ENCODE results near the gene ZNF484. TPM values are rescaled to one million over a fixed set of nuclear protein-coding genes. Genes with fewer than 3 reads are reported as not detected.
A peak's percentile ranks its signal among the peaks of the same experiment; 100 is the strongest.
"Not testable (repeated sequence)": the region's sequence is repeated elsewhere in the genome, so short reads cannot be mapped to it uniquely, and the experiment has no call there.

The ZNF484 gene
- 2.6 and 4.8 TPM in 2 replicates for total RNA-seq (2014; rRNA removed; shearing (Covaris generic))

DNA sequence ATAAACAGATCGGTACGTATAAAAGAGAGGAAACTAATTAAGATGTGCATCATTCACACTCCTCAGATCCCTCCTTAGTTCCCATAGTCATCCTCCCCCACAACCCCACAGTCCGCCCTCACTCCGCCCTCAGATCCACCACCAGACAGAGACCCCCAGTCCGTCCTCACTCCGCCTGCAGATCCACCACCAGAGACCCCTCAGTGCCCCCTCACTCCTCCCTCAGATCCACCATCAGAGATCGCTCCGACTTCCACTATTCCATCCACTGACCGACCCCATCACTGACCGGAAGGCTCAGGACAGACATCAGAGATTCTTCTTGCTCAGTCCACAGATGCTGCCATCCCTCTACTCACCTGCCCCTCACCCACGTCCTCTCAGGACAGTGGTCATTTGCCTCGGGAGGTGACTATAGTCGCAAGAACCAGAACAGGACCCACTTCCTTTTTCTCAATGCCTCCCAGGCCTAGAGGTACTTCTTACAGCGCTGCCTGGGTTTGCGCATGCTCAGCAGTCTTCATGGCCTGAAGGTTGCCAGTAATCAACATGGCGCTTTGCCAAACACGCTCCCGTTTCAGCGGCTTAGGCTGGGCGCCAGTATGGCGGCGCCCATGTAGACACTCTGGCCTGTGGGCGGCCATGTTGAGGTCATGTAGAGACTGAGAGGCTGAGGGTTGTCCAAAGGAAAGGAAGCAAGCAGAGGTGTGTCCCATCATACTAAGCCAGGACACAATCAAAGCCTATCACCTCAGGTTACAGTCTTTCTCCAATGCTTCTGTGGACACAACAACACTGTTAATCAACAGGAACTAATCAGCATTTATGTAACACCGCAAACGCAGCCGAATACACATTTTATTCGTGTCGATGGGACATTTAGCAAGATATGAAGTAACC, at the start of gene ZNF484:
TSS of gene ZNF484 (minus strand) at position 508 of the 900 bp plus-strand sequence. CDS start 3,009 bp downstream, outside the sequence.
- peak; percentile 98 for DNase-seq (ENCODE audit: low spot score)

- no peak for DNase-seq (ENCODE audit: low spot score)
Observed at GRCh38 chr9:92920437-92920836, 42.6 kb upstream of the ZNF484 start.

DNA sequence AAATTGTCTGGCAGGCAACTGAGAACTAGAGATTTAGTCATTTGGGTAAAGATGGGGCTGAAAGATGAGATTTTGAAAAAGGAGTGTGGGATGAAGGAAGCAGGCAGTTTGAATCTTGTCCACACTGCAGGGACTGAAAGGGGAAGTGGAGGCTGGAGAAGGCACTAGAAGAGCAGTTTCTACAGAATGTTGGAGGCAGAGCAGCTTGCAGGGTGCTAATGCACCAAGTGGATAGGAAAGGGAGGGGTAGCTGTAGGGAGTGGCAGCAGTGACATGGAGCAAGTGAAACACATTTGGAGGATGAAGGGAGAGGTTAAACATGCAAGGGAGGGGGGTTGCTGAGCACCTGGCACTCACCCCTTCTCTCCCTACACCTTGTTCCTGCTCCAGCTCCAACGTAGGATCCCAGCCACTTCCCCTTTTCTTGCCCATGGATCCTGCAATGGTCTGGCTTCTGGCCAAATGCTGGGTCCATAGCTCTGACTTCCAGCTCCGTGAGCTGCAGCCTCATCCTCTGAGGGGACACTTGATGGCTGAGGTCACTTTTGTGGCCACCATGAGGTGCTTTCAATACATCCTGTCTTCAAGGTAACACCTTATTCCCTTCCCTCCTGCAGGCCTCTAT, 39.5 kb upstream of the ZNF484 start:
- no peak for DNase-seq (ENCODE audit: low spot score)

DNA sequence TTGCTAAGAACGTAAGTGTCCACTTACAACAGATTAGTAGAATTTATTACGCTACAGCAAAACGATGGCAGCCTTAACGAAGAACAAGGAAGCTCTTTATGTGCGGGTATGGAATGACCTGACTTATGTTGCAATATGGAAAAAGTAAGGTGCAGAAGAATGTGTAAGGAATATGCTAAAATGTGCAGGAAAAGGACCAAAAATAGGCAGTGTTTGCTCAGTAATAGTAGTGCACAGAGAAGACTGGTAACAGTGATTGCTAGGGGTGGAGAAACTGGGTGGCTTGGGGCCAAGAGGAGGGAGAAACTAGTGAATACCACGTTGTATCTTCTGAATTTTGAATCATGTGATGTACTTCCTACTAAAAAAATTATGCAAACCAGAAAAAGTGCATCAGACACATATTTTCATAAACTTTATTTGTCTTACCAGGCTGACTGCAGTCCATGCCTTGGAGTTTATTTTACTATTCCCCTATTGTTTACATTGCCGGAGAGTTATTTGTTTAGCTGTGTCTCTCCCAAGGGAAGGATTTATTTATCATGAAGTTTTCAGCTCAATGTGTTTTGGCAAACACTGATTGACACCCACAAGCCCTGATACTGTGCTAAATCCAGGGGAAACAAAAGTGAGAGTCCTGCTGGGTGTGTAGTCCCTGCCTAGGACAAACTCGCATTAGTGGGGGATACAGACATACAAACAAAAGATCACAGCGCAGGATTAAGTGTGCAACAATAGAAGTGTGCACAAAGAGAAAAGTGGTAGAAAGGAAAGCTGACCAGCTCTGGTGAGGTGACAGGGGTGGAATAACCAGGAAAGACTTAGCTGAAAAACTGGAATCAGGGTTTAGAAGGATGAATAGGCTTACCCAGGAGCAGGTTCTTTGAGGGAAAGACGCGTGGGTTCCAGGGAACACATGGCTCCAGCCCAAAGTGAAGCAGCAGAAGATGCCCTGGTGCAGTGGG, 34.0 kb upstream of the ZNF484 start:
- no peak for DNase-seq (ENCODE audit: low spot score)

DNA sequence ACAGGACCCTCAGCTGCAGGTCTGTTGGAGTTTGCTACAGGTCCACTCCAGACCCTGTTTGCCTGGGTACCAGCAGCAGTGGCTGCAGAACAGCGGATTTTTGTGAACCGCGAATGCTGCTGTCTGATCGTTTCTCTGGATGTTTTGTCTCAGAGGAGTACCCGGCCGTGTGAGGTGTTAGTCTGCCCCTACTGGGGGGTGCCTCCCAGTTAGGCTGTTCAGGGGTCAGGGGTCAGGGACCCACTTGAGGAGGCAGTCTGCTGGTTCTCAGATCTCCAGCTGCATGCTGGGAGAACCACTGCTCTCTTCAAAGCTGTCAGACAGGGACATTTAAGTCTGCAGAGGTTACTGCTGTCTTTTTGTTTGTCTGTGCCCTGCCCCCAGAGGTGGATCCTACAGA, 27.3 kb upstream of the ZNF484 start:
- DNase-seq (ENCODE audit: low spot score): not testable (repeated sequence)

GRCh38 chr9:92897323-92897722, 19.5 kb upstream of the ZNF484 start:
- no peak for DNase-seq (ENCODE audit: low spot score)

DNA sequence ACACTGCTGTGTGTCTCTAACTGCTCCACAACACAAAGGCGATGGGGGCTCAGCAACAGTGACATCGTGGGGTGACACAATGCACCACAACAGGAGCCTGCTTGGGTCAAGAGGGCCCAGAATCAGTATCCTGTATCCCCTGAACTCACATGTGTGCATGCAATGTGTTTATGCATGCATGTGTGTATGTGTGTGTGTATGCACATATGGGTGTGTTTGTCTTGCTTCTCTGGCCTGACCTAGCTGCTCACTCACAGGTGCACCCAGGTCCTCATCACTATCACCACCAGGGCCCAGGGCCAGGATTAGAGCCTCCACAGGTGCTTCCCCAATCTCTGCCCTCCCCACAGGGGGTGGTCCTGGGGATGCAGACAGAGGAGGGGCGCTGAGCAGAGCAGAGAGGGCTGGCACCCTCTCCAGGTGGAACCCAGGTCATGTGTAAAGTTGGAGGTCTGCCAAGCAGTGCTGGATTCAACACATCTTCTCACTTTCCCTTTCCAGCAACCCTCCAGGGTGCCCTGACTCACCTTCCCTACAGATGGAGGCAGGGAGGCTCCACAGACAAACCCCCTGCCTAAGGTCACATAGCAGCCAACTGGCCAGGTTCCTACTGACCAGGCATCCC, 18.1 kb upstream of the ZNF484 start:
- no peak for DNase-seq (ENCODE audit: low spot score)

DNA sequence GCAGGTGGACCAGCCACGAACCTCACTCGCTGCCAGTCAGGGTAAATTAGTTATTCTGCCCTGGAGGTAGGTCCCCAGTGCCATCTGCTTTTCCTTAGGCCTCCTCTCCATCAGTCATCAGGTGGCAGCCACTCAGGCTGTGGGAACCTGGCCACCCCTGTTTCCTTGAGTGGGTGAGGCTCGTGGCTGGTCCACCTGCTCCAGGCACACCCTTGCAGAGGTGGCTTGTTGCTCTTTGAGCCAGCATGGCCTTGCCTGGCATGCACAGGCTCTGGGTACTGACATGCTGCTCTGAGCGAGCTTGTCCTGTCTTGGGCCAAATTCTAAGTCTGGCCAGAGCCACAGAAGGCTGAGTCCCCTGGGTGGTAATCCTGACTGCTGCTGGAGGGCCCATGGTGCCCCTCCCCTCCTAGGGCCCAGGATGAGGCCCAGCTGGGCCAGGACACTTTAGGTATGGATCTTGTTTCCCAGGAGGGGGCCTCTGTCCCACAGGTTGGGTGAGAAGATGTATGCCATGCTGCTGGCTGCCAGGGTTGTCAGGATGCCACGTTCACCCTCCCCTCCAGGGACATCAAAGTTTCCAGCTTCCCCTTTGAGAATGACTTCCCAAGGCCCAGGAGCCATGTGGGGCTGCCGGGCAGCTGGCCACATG, 17.0 kb upstream of the ZNF484 start:
- no peak for DNase-seq (ENCODE audit: low spot score)

DNA sequence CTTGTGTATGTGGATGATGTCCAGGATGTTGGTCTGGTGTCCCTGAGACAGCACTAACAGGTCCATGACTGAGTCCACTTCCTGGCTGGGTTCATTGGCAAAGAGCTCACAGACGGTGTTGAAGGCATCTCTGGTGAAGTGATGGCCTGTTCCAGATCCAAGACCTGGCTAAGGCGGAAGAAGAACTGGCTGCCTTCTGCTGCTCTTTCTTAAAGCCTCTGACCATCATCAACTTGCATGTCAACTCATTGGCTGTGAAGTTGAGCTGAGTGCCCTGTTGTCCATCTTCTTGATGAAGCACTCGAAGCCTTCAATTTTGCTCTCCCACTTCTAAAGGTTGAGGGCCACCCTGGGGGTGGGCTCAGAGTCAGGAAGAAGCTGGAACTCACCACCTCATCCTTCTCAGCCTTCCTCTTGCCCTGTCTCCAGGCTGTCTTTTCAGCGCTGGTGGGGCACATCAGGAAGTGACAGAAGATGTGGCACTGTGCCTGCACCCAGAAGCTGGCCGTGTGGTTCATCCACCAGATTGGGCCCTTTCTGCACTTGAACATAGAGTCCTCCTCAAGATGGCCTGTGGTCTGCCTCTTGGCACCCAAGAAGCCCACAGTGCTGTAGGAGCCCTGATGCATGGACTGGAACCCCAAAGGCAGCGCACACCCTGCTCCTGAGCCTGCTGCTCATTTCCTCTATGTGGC, 16.2 kb upstream of the ZNF484 start:
- DNase-seq (ENCODE audit: low spot score): not testable (repeated sequence)

- not testable (repeated sequence) for DNase-seq (ENCODE audit: low spot score)
Observed at GRCh38 chr9:92892276-92892675, 14.4 kb upstream of the ZNF484 start.

GRCh38 chr9:92890761-92891160, 12.9 kb upstream of the ZNF484 start:
- DNase-seq (ENCODE audit: low spot score): no peak

DNA sequence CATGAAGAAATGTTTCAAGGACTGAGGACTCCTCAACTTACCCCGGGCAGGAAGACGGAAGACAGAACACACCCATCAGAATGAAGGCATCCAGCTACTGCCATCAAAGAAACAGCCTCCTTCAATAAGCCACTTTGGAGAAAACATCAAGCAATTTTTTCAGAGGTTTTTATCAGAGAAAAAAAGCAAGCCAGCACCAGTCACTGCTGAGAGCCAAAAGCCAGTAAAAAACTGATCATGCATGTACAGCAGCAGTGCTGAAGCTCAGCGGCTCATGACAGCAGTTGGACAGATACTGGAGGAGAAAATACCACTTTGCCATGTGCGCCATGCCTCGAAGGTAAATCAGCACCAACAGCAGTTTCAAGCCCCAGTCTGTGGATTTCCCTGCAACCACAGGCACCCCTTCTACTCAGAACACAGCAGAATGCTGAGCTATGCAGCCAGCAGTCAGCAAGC, 10.1 kb upstream of the ZNF484 start:
- DNase-seq (ENCODE audit: low spot score): no peak

DNA sequence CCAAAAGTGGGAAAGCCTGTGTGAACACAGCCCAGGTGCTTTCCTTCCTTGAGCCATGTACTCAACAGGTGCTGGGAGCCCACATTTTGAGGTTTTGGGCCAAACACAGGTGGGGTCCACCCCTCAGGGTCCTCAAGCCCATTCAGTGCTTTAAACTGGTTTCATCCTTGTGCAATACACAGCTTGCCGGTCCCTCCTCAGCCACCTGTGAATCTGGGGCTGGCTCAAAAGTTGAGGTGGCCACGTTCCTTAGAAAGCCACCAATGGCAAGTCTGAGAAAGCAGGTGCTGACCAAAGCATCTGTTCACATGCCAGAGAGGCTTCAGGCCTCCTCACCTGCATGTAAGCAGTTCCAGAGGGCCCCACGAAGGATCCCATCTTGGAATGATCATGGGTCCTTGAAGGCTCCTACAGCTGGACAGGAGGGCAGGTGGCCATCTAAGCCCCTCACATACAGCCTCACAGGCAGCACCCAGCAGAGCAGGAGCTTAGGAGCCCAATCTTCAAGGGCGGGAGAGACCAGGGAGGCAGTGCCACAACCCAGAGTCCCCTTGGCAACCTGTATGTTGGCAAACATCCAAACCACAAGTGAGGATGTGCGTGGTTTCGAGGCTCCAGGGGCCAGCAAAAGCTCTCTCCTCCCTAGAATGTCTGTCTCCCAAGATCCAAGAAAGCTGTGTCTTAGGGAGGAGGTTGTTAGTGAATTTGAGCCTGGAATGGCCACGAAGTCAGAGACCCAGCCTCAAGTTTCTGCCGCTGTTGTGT, 9.2 kb upstream of the ZNF484 start:
- DNase-seq (ENCODE audit: low spot score): peak; percentile 35

DNA sequence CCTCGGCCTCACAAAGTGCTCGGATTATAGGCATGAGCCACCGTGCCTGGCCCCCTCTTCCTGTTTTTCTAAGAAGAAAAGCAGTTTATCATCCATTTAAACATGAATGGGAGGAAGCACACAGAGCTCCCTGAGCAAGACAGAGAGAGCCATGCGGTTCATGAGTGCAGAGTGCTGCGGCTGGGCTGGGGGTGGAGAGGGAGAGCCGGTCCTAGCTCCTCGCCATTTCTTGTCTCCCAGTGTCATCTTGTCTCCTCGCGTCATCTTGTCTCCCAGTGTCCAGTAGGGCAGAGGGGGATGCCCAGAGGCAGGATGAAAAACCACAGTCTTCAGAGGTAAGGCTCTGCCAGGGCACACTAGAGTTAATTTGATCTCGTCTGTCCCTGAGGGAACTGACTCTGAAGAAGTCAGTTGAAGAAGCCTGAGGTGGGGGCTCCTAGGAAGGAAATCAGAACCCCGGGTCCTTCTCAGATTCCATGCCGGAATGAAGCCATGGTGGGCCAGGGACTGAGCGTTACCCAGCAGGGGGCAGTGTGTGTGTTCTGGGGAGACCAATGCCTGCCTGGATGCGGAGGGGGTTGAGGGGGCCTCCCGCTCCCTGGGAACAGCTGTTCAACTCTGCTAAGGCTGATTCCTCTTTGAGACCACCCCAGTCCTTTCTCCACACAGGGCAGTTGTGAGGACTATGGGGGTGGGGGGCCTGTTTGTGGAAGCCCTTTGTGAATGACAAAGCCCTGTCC, 6.0 kb upstream of the ZNF484 start:
- not testable (repeated sequence) for DNase-seq (ENCODE audit: low spot score)

DNA sequence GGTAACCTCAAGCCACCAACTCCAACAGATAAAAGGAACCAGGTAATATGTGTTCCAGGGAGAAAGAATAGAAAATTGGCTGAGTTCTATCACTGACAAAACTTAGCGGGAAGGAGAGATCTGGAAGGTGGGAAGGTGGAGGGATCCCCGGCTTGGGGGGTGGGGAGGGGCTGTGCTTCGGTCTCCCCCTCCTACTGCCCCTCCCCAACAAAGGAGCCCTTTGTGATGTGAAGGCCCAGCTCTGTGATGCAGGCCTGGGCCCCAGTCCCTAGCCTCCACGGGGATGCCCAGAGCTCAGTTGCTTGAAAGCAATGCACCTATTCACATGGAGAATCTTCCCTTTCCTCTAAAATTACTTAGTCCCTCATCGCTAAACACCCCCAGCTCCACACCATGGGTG, 4.4 kb upstream of the ZNF484 start:
- DNase-seq (ENCODE audit: low spot score): no peak

DNA sequence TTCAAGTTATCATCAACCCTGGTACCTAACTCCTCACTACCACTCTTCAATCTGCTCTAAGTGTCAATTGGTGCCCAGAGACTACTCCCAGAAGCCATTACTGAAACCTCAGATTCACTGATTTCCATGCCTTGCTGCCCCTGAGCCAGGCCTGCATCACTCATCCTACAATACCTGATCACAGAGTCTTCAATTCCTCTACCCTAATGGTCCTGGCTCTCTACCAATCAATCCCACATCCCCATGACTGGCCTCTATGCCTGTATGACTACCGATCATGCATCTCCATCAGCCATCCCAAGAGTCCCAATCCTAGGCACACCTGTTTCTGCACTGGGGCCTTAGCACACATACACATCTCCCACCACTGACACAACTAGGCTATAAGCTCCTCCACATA, 2.5 kb downstream of the ZNF484 start:
- no peak for DNase-seq (ENCODE audit: low spot score)

DNA sequence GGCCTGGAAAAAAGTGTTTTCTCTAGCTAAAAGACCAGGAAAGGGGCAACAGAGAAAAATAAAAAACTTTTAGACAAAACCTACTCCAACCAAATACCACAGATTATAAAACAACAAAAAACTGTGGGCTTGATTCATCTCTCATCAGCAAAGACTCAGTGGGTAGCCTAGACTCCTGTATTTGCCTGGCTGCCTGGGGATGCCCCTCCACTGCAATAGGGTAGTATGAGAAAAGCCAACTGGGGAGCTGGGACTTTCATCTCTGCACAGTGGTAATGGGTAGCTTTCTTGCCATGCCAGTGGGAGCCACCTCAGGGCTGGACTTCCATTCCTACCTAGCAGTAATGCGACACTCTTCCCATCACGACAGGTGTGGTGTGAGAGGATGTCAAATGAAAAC, 7.5 kb downstream of the ZNF484 start:
- no peak for DNase-seq (ENCODE audit: low spot score)

GRCh38 chr9:92866600-92866999, 11.2 kb downstream of the ZNF484 start:
- not testable (repeated sequence) for DNase-seq (ENCODE audit: low spot score)

GRCh38 chr9:92864152-92864551, 13.7 kb downstream of the ZNF484 start:
- no peak for DNase-seq (ENCODE audit: low spot score)

Data from H4 (cell line).